NK-92 (cell line): ENCODE data around the gene CHRNA5.
"Not testable (repeated sequence)": the region's sequence is repeated elsewhere in the genome, so short reads cannot be mapped to it uniquely, and the experiment has no call there.

ENCODE experiments used
- DNase-seq: peaks from one replicate; lab custom pipeline; 2025; ENCODE audit not compliant: unreplicated experiment; lab: John Stamatoyannopoulos, UW

CHRNA5 gene

GRCh38 chr15:78565951-78566774, 843 bp downstream of the CHRNA5 start:
- no peak for DNase-seq

- no peak for DNase-seq
Observed at GRCh38 chr15:78567531-78567930, 2.2 kb downstream of the CHRNA5 start.

GRCh38 chr15:78570710-78571109, 5.4 kb downstream of the CHRNA5 start:
- DNase-seq: no peak

GRCh38 chr15:78571382-78571781, 6.1 kb downstream of the CHRNA5 start:
- DNase-seq: no peak

- DNase-seq: no peak
Observed at GRCh38 chr15:78573416-78573815, 8.1 kb downstream of the CHRNA5 start.

- no peak for DNase-seq
Observed at GRCh38 chr15:78574944-78575343, 9.6 kb downstream of the CHRNA5 start.

- DNase-seq: no peak
Observed at GRCh38 chr15:78597583-78597982, 32.3 kb downstream of the CHRNA5 start.

- no peak for DNase-seq
Observed at GRCh38 chr15:78598348-78598747, 33.0 kb downstream of the CHRNA5 start.

GRCh38 chr15:78599189-78599588, 33.9 kb downstream of the CHRNA5 start:
- no peak for DNase-seq

- DNase-seq: no peak
Observed at GRCh38 chr15:78603467-78603866, 38.1 kb downstream of the CHRNA5 start.

GRCh38 chr15:78604420-78604819, 39.1 kb downstream of the CHRNA5 start:
- no peak for DNase-seq

GRCh38 chr15:78605201-78605600, 39.9 kb downstream of the CHRNA5 start:
- DNase-seq: no peak

- no peak for DNase-seq
Observed at GRCh38 chr15:78605680-78606079, 40.4 kb downstream of the CHRNA5 start.

- not testable (repeated sequence) for DNase-seq
Observed at GRCh38 chr15:78609551-78609950, 44.2 kb downstream of the CHRNA5 start.

GRCh38 chr15:78614021-78614420, 48.7 kb downstream of the CHRNA5 start:
- DNase-seq: no peak

GRCh38 chr15:78615151-78615589, 49.9 kb downstream of the CHRNA5 start:
- no peak for DNase-seq

- DNase-seq: no peak
Observed at GRCh38 chr15:78616506-78616905, 51.2 kb downstream of the CHRNA5 start.

GRCh38 chr15:78617076-78617475, 51.8 kb downstream of the CHRNA5 start:
- no peak for DNase-seq

GRCh38 chr15:78617516-78617915, 52.2 kb downstream of the CHRNA5 start:
- no peak for DNase-seq

GRCh38 chr15:78618064-78618463, 52.7 kb downstream of the CHRNA5 start:
- DNase-seq: no peak

- no peak for DNase-seq
Observed at GRCh38 chr15:78618490-78618934, 53.2 kb downstream of the CHRNA5 start.

GRCh38 chr15:78619022-78619950, 54.0 kb downstream of the CHRNA5 start:
- DNase-seq: no peak
